ENCODE results near the gene ADRA2B.

ADRA2B gene

GRCh38 chr2:96102596-96103186 is 13.7 kb downstream of the ADRA2B start:
- Histone ChIP-seq H3K36me3 (ENCODE audit: insufficient read depth, low read length) (no peaks in the 10 kb centered on the region), H3K9me3 (ENCODE audit: low read depth, low read length) (no peaks in the 10 kb centered on the region), H3K4me3 (no peak overlapping the region), H3K9ac (ENCODE audit: insufficient read length) (no peak overlapping the region), H3K27ac (no peak overlapping the region)
- DNase-seq (ENCODE audit: low read depth, low spot score), result no peak
- no peak for TF ChIP-seq FOXP2 (optimal IDR thresholded peaks at IDR 0.05; ENCODE audit: control extremely low read depth, extremely low read length, insufficient read depth)
- no peak for TF ChIP-seq POLR2AphosphoS5 (IDR thresholded peaks at IDR 0.05; ENCODE audit: borderline replicate concordance, low read depth, low read length)
- TF ChIP-seq EZH2 (IDR thresholded peaks at IDR 0.05), result no peak

- TF ChIP-seq EZH2 (IDR thresholded peaks at IDR 0.05) (no peak), FOXP2 (optimal IDR thresholded peaks at IDR 0.05; ENCODE audit: control extremely low read depth, extremely low read length, insufficient read depth) (no peak)
- Histone ChIP-seq H3K9ac (ENCODE audit: insufficient read length) (no peak overlapping the region), H3K4me3 (no peak overlapping the region), H3K9me3 (ENCODE audit: low read depth, low read length) (no peaks in the 10 kb centered on the region), H3K27ac (no peak overlapping the region), H3K36me3 (ENCODE audit: insufficient read depth, low read length) (no peaks in the 10 kb centered on the region)
- no peak for DNase-seq (ENCODE audit: low read depth, low spot score)
Observed at GRCh38 chr2:96100893-96101304, 15.5 kb downstream of the ADRA2B start.

DNA sequence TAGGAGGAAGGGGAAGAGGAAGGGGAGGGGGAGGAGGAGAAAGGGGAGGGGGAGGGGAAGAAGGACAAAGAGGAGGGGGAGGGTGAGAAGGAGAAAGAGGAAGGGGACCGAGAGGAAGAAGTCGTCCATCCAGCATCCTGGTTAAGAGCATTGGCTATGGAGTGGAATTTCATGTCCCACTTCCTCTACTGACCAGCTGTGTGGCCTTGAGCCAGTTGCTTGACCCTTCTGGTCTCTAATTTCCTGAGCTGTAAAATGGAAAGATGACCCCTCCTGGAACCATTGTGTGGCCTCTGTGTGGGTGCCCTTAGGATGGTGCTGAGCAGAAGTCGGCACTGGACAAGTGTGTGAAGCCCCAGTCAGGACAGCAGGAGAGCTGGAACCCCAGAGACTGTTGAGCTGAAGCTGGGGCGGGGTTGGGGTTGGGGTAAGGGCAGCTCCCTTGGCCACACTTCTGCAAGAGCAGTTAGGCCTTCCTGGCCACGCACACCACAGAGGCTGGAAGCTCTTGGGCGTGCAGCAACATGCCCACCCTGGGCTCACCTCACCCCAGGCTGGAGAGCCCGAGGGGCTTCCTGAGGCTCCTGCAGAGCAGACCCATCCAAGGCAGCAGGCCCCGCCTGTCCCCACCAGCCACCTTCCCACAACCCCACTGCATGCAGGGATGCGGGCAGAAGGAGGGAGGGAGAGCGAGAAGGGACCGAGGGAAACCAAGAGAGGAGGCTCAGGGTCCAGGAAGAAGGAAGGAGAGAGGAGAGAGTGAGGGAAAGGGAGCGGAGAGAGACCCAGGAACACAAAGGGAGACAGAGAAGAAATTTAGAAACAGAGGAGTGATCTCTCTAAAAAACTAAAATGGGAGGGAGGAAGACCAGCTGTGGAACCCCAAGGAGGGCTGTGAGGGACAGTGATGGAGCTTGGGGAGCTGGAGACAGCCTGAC is 16.2 kb downstream of the ADRA2B start:
- H3K4me3 ChIP-seq, result no peak overlapping the region
- H3K36me3 ChIP-seq (ENCODE audit: insufficient read depth, low read length), result no peaks in the 10 kb centered on the region
- no peaks in the 10 kb centered on the region for H3K9me3 ChIP-seq (ENCODE audit: low read depth, low read length)
- TF ChIP-seq EZH2 (IDR thresholded peaks at IDR 0.05), result no peak
- TF ChIP-seq POLR2AphosphoS5 (IDR thresholded peaks at IDR 0.05; ENCODE audit: borderline replicate concordance, low read depth, low read length), result no peak
- no peak for TF ChIP-seq FOXP2 (optimal IDR thresholded peaks at IDR 0.05; ENCODE audit: control extremely low read depth, extremely low read length, insufficient read depth)
- H3K9ac ChIP-seq (ENCODE audit: insufficient read length), result no peak overlapping the region
- no peak overlapping the region for H3K27ac ChIP-seq
- no peak for DNase-seq (ENCODE audit: low read depth, low spot score)

GRCh38 chr2:96098900-96099590 is 17.3 kb downstream of the ADRA2B start:
- Histone ChIP-seq H3K27ac (no peak overlapping the region), H3K4me3 (no peak overlapping the region), H3K36me3 (ENCODE audit: insufficient read depth, low read length) (no peaks in the 10 kb centered on the region), H3K9me3 (ENCODE audit: low read depth, low read length) (no peaks in the 10 kb centered on the region), H3K9ac (ENCODE audit: insufficient read length) (no peak overlapping the region)
- no peak for DNase-seq (ENCODE audit: low read depth, low spot score)
- TF ChIP-seq FOXP2 (optimal IDR thresholded peaks at IDR 0.05; ENCODE audit: control extremely low read depth, extremely low read length, insufficient read depth) (no peak), POLR2AphosphoS5 (IDR thresholded peaks at IDR 0.05; ENCODE audit: borderline replicate concordance, low read depth, low read length) (no peak), EZH2 (IDR thresholded peaks at IDR 0.05) (no peak)

GRCh38 chr2:96097951-96098823 is 18.2 kb downstream of the ADRA2B start:
- no peaks in the 10 kb centered on the region for H3K9me3 ChIP-seq (ENCODE audit: low read depth, low read length)
- H3K4me3 ChIP-seq, result no peak overlapping the region
- no peak overlapping the region for H3K9ac ChIP-seq (ENCODE audit: insufficient read length)
- TF ChIP-seq FOXP2 (optimal IDR thresholded peaks at IDR 0.05; ENCODE audit: control extremely low read depth, extremely low read length, insufficient read depth), result no peak
- TF ChIP-seq EZH2 (IDR thresholded peaks at IDR 0.05), result no peak
- no peak for TF ChIP-seq POLR2AphosphoS5 (IDR thresholded peaks at IDR 0.05; ENCODE audit: borderline replicate concordance, low read depth, low read length)
- H3K36me3 ChIP-seq (ENCODE audit: insufficient read depth, low read length), result no peaks in the 10 kb centered on the region
- DNase-seq (ENCODE audit: low read depth, low spot score), result no peak
- H3K27ac ChIP-seq, result no peak overlapping the region

GRCh38 chr2:96097441-96097840 is 18.9 kb downstream of the ADRA2B start:
- H3K36me3 ChIP-seq (ENCODE audit: insufficient read depth, low read length), result no peaks in the 10 kb centered on the region
- no peak overlapping the region for H3K4me3 ChIP-seq
- H3K9me3 ChIP-seq (ENCODE audit: low read depth, low read length), result no peaks in the 10 kb centered on the region
- H3K9ac ChIP-seq (ENCODE audit: insufficient read length), result no peak overlapping the region
- TF ChIP-seq POLR2AphosphoS5 (IDR thresholded peaks at IDR 0.05; ENCODE audit: borderline replicate concordance, low read depth, low read length), result no peak
- TF ChIP-seq FOXP2 (optimal IDR thresholded peaks at IDR 0.05; ENCODE audit: control extremely low read depth, extremely low read length, insufficient read depth), result no peak
- no peak for TF ChIP-seq EZH2 (IDR thresholded peaks at IDR 0.05)
- no peak overlapping the region for H3K27ac ChIP-seq
- no peak for DNase-seq (ENCODE audit: low read depth, low spot score)

GRCh38 chr2:96095116-96095636 is 21.2 kb downstream of the ADRA2B start:
- no peaks in the 10 kb centered on the region for H3K9me3 ChIP-seq (ENCODE audit: low read depth, low read length)
- no peak overlapping the region for H3K27ac ChIP-seq
- no peak for TF ChIP-seq FOXP2 (optimal IDR thresholded peaks at IDR 0.05; ENCODE audit: control extremely low read depth, extremely low read length, insufficient read depth)
- no peak for TF ChIP-seq EZH2 (IDR thresholded peaks at IDR 0.05)
- no peak for TF ChIP-seq POLR2AphosphoS5 (IDR thresholded peaks at IDR 0.05; ENCODE audit: borderline replicate concordance, low read depth, low read length)
- H3K9ac ChIP-seq (ENCODE audit: insufficient read length), result no peak overlapping the region
- no peaks in the 10 kb centered on the region for H3K36me3 ChIP-seq (ENCODE audit: insufficient read depth, low read length)
- no peak overlapping the region for H3K4me3 ChIP-seq
- DNase-seq (ENCODE audit: low read depth, low spot score), result no peak

Data from SK-N-MC (cell line).